Astrocyte (in vitro differentiated cells and primary cell): ENCODE data around the gene VASP. TPM values are rescaled to one million over a fixed set of nuclear protein-coding genes. Genes with fewer than 3 reads are reported as not detected.
A peak's percentile ranks its signal among the peaks of the same experiment; 100 is the strongest.

Experiments used
- DNase-seq: peaks from one replicate; pipeline ENCODE4 v3.0.0-alpha.2; 2010; ENCODE audit warnings: low read depth
- FAIRE-seq: peaks from 2 replicates; lab custom pipeline; 2011; peaks lifted over from hg19 to GRCh38; lab: Jason Lieb, UNC
- H2AFZ ChIP-seq: 2 replicates; pipeline ENCODE4 v1.6.0; 2012; ENCODE audit warnings: low read depth, low read length, inconsistent platforms
- H3K27ac ChIP-seq: 2 replicates; pipeline ENCODE4 v1.5.1; 2011; ENCODE audit warnings: low read depth, low read length, inconsistent platforms
- H3K27me3 ChIP-seq: 2 replicates; pipeline ENCODE4 v1.6.0; 2011; ENCODE audit warnings: low read length, inconsistent platforms; ENCODE audit not compliant: insufficient read depth
- H3K36me3 ChIP-seq: 2 replicates; pipeline ENCODE4 v1.5.1; 2011; ENCODE audit warnings: low read length, inconsistent platforms; ENCODE audit not compliant: insufficient read depth
- H3K4me1 ChIP-seq: 2 replicates; pipeline ENCODE4 v1.5.1; 2011; ENCODE audit warnings: low read length, inconsistent platforms; ENCODE audit not compliant: insufficient read depth
- H3K4me2 ChIP-seq: 2 replicates; pipeline ENCODE4 v1.6.0; 2012; ENCODE audit warnings: low read length, inconsistent platforms
- H3K4me3 ChIP-seq: 2 replicates; pipeline ENCODE4 v1.5.1; 2011; ENCODE audit warnings: low read depth, mild to moderate bottlenecking, low read length, inconsistent platforms; ENCODE audit not compliant: insufficient read depth
- H3K79me2 ChIP-seq: 2 replicates; pipeline ENCODE4 v1.6.0; 2012; ENCODE audit warnings: mild to moderate bottlenecking, low read length, inconsistent platforms; ENCODE audit not compliant: insufficient read depth
- H3K9ac ChIP-seq: 2 replicates; pipeline ENCODE4 v1.6.0; 2012; ENCODE audit warnings: mild to moderate bottlenecking, low read length, inconsistent platforms
- H3K9me3 ChIP-seq: 2 replicates; pipeline ENCODE4 v1.5.1; 2012; ENCODE audit warnings: low read depth, mild to moderate bottlenecking, low read length, inconsistent platforms; ENCODE audit not compliant: insufficient read depth
- H4K20me1 ChIP-seq: 2 replicates; pipeline ENCODE4 v1.6.0; 2012; ENCODE audit warnings: low read length, inconsistent platforms; ENCODE audit not compliant: insufficient read depth
- H3K27ac Mint-ChIP-seq: one replicate; pipeline ENCODE4 v1.8.0; 2021; ENCODE audit warnings: mild to moderate bottlenecking, mixed read lengths; ENCODE audit not compliant: unreplicated experiment
- H3K27me3 Mint-ChIP-seq: one replicate; pipeline ENCODE4 v1.8.0; 2021; ENCODE audit warnings: low read depth, mixed read lengths; ENCODE audit not compliant: unreplicated experiment
- H3K36me3 Mint-ChIP-seq: one replicate; pipeline ENCODE4 v1.8.0; 2021; ENCODE audit warnings: low read depth, mixed read lengths; ENCODE audit not compliant: unreplicated experiment
- H3K4me1 Mint-ChIP-seq: one replicate; pipeline ENCODE4 v1.8.0; 2021; ENCODE audit warnings: low read depth, mixed read lengths; ENCODE audit not compliant: unreplicated experiment
- H3K4me3 Mint-ChIP-seq: one replicate; pipeline ENCODE4 v1.8.0; 2021; ENCODE audit warnings: mild to moderate bottlenecking, moderate library complexity, mixed read lengths; ENCODE audit not compliant: unreplicated experiment
- H3K9me3 Mint-ChIP-seq: one replicate; pipeline ENCODE4 v1.8.0; 2021; ENCODE audit warnings: mild to moderate bottlenecking, mixed read lengths; ENCODE audit not compliant: unreplicated experiment
- CTCF ChIP-seq: IDR thresholded peaks from 2 replicates; pipeline ENCODE4 v1.5.1; 2011; ENCODE audit warnings: low read depth, mild to moderate bottlenecking, inconsistent platforms, low read length, moderate library complexity; ENCODE audit not compliant: insufficient read depth
- EZH2 ChIP-seq: IDR thresholded peaks from 2 replicates; pipeline ENCODE4 v1.6.1; 2012; ENCODE audit warnings: mild to moderate bottlenecking, low read length, inconsistent platforms; ENCODE audit not compliant: insufficient read depth
- total RNA-seq: library from RNA; stranded (reverse); gene quantifications from 2 replicates; pipeline ENCODE4 v1.2.1, GENCODE V29; 2021

The VASP gene
- total RNA-seq, 1 donor from 2014 or later = 222 TPM

GRCh38 chr19:45506246-45506988 is 862 bp upstream of the VASP start:
- Mint-ChIP-seq H3K27ac (peak overlapping the region; percentile 91), H3K27me3 (no peaks in the 10 kb centered on the region), H3K4me1 (peaks cover 6% of the 10 kb centered on the region), H3K4me3 (peak overlapping the region; percentile 93), H3K9me3 (no peaks in the 10 kb centered on the region), H3K36me3 (peaks cover 6% of the 10 kb centered on the region)
- TF ChIP-seq CTCF (peak; percentile 19), EZH2 (no peak)
- H4K20me1 ChIP-seq = peaks cover 24% of the 10 kb centered on the region
- H3K9me3 ChIP-seq = no peaks in the 10 kb centered on the region
- DNase-seq (peak; percentile 81), FAIRE-seq (no peak)
- peaks cover 45% of the 10 kb centered on the region for H3K79me2 ChIP-seq
- no peaks in the 10 kb centered on the region for H3K27me3 ChIP-seq
- peak overlapping the region; percentile 99 for H3K4me3 ChIP-seq
- peak overlapping the region; percentile 100 for H3K4me2 ChIP-seq
- peaks cover 6% of the 10 kb centered on the region for H3K36me3 ChIP-seq
- H3K9ac ChIP-seq = peak overlapping the region; percentile 92
- H3K4me1 ChIP-seq = peaks cover 23% of the 10 kb centered on the region
- H3K27ac ChIP-seq = peak overlapping the region; percentile 87
- H2AFZ ChIP-seq = peak overlapping the region; percentile 60

GRCh38 chr19:45507872-45508416 is 665 bp downstream of the VASP start:
- Histone ChIP-seq H3K4me2 (peak overlapping the region; percentile 100), H4K20me1 (peaks cover 38% of the 10 kb centered on the region), H3K4me3 (peak overlapping the region; percentile 99), H3K4me1 (peaks cover 23% of the 10 kb centered on the region), H3K36me3 (peaks cover 9% of the 10 kb centered on the region), H2AFZ (no peak overlapping the region), H3K27me3 (no peaks in the 10 kb centered on the region), H3K27ac (peak overlapping the region; percentile 87), H3K79me2 (peaks cover 60% of the 10 kb centered on the region), H3K9me3 (no peaks in the 10 kb centered on the region), H3K9ac (peak overlapping the region; percentile 92)
- peaks cover 7% of the 10 kb centered on the region for H3K36me3 Mint-ChIP-seq
- H3K4me3 Mint-ChIP-seq = peak overlapping the region; percentile 98
- DNase-seq (no peak), FAIRE-seq (no peak)
- H3K4me1 Mint-ChIP-seq = peaks cover 9% of the 10 kb centered on the region
- H3K9me3 Mint-ChIP-seq = no peaks in the 10 kb centered on the region
- peak overlapping the region; percentile 80 for H3K27ac Mint-ChIP-seq
- TF ChIP-seq EZH2 (no peak), CTCF (no peak)
- no peaks in the 10 kb centered on the region for H3K27me3 Mint-ChIP-seq
